T-helper 1 cell treated with Interleukin-12 subunit alpha and Interleukin-12 subunit beta and Interleukin-4 antibody, amounts not matched to agents 30 ng/mL and 1 ng/mL, for 36 hours (primary cell): ENCODE results near the gene SEPTIN8. TPM values are rescaled to one million over a fixed set of nuclear protein-coding genes. Genes with fewer than 3 reads are reported as not detected.

ENCODE experiments used
- intact Hi-C: fragments of 100-400 bp; cut with micrococcal nuclease; formaldehyde crosslinking; loops from one replicate; pipeline ENCODE4 v1.15.1; 2024
- total RNA-seq: library from RNA; stranded (reverse); gene quantifications from 2 replicates; pipeline ENCODE4 v1.2.3, GENCODE V29; 2022

SEPTIN8 gene
- total RNA-seq, 1 donor from 2014 or later: 54.0 TPM

DNA sequence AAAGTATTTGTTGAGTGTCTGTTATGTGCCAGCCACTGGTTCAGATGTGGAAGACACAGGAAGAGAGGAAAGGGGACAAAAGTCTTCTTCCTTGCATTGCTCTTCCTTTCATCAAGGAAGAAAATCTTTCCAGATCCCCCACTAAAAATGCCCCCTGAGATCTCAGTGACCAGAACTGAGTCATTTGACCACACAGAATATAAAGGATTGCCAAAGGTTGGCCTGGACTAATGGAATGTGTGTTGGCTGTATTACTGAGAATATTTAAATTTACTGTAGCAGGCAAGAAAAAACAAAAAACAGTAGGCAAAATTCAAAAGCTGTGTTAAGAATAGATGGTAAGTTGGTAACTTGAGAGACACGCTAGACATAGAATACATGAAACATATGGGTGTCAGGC lies 10.0 kb upstream of the SEPTIN8 start:
- intact Hi-C loops: no loop called here

DNA sequence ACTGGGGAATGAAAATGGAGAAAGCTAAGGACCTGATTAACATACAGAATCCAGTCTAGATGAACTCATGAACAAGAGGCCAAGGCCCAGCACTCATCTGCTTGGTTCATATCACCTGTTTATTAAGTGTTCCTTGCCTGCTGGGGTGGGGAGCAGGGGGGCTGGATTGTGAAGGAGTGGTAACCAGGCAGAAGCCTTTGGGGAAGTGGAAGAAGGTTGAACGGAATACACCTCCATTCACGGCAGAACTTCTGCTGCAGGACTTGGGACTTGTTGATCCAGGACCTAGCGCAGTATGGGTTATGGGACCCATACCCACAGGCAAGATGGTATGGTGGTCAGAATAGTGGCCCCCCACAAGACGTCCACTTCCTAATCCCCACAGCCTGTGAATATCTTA lies 8.8 kb upstream of the SEPTIN8 start:
- intact Hi-C loops: no loop called here

DNA sequence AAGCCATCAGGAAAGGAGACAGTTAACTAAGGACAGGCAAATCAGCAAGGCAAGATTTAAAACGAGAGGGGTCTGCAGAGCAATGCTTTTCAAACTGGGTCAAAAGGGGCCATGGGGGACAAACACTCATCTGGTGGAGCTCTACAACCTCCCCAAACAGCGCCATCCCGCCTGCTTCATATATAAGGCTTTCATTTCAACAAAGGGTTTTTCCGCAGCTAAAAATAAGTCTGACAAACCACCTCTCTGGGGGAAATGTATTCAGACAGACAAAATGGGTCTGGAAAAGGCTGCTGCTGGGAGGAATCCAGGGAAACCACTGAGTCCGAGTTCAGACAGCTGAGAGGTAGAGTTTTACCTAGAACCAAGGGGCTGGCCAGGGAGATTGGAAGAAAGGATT lies 8.3 kb upstream of the SEPTIN8 start:
- intact Hi-C loops: no loop called here

DNA sequence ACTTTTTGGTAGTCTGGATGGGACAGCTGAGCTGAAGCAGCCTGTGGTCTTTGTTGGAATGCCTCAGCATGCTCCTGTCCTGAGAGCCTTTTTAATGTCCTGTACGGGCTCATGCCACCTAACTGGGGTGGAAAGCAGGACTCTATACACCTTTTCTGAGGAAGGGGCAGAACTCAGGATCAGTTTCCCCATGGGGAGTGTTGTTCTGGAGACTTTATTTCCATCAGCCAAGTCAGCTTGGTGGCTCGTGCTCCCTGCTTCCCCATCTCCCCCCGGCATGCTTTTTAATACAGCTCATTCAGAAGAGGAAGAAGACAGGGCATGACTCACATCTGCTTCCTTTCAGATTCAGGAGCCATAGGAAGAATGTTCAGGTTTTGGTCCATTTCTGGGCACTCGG lies 5.1 kb upstream of the SEPTIN8 start:
- intact Hi-C loops: no loop called here

DNA sequence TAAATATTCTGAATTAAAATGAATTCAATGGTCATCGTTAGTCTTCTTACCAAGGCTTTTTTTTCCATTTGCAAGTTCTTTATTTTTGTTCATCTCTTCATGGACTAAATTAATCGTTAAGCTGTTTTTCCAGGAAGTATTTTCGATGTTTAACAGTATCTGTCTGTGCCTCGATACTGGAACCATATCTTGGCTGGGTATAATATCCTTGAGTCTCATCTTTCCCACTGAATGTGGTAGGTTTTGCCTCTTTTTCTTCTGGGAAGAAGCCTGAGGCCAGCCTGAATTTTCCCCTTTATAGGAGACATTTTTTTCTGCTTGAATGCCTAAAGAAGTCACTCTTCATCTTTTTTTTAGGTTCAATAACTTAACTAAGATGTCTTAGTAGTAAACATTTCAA lies 4.0 kb upstream of the SEPTIN8 start:
- intact Hi-C loops: no loop called here

DNA sequence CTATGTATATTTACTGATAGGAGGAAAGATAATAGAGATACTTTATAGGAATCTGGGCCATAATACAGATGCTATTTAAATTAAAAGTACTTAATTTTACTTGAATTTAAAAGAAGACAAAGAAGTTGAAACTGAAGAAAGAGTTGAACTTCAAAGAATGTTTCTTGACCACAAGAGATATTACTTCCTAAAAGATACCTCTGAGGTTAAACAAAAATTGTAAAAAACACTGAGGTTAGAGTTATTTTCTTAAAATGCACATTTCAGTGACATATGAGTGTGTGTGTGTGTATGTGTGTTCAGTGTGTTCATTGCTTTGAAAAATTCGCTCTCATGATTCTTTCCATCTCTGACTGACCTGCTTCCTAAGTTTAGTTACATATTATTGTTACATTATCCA lies 3.5 kb upstream of the SEPTIN8 start:
- intact Hi-C loops: no loop called here

DNA sequence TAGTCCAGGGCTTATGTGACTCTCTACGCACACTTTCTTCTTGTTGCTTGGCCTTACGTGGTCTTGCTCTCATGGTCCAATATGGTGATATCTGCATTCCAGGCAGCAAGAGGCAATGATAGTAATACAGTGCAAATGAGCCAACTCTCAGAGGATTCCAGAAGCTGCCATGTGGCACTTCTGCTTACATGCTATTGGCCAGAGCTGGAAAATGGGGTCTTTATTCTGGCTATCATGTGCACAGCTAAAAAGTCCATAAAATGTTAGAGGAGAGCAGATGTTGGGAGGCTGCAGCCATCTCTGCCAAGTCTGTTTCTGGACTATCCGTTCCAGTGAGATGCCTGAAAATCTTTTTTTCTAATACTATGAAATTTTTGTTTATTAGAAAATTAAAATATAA lies 2.9 kb upstream of the SEPTIN8 start:
- intact Hi-C loops: loop anchor here (5.0 kb wide), 1 partner anchor 32 kb away; the partner anchor contains the start of gene SOWAHA

DNA sequence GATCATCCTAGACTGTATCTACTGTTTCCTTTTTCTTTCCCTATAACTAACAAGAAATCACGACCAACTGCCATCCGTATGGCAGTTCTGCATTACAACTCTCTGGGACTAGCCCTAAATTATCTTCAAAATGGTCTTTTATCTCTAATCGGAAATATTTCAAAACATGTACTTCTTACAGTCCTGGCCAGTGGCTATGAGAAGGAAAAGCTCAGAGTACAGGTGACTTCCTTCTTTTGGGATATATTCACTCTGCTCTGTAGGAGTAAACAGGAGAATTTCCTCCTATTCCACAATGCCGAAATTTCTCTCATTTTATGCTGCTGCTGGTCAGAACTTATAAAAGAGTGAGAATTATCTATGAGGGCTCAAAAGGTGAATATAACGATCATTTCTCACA lies 1.8 kb upstream of the SEPTIN8 start:
- intact Hi-C loops: loop anchor here (5.0 kb wide), 1 partner anchor 33 kb away; the partner anchor contains the start of gene SOWAHA

DNA sequence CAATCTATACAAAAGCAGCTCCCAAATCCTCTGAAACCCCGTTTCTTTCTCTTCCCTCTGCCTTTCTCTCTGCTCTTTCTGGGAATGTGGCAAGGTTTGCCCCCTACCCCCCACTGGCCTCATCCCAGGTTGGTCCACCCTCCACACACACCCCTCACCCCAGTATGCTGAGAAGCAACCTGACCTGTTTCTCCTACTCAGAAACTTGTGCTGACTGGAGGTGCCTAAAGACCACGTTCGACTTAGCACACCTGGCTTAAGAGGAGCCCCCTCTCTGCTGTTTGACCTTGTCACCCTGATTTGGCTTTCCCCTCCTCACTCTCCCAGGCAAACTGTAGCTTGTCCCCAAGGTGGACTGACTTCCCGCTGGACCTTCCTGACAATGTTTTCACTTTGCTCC lies 1.1 kb upstream of the SEPTIN8 start:
- intact Hi-C loops: loop anchor here (5.0 kb wide), 1 partner anchor 34 kb away; the partner anchor contains the start of gene SOWAHA

DNA sequence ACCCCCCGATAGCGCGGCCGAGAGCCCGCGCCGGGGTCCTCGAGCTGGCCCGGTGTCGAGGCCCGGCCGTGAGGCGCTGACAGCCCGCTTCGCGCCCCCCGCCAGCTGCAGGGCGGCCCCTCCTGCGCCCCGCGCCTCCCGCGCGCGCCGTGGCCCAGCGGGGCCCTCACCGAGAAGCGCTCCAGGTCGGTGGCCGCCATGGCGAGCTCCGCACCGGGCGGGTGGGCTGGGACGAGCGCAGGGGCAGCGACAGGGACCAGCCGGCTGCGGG lies 166 bp downstream of the SEPTIN8 start:
- intact Hi-C loops: loop anchor here (1.0 to 5.0 kb wide), 3 partner anchors 26 to 40 kb away; partner anchors contain the start of genes KIF3A and SOWAHA

DNA sequence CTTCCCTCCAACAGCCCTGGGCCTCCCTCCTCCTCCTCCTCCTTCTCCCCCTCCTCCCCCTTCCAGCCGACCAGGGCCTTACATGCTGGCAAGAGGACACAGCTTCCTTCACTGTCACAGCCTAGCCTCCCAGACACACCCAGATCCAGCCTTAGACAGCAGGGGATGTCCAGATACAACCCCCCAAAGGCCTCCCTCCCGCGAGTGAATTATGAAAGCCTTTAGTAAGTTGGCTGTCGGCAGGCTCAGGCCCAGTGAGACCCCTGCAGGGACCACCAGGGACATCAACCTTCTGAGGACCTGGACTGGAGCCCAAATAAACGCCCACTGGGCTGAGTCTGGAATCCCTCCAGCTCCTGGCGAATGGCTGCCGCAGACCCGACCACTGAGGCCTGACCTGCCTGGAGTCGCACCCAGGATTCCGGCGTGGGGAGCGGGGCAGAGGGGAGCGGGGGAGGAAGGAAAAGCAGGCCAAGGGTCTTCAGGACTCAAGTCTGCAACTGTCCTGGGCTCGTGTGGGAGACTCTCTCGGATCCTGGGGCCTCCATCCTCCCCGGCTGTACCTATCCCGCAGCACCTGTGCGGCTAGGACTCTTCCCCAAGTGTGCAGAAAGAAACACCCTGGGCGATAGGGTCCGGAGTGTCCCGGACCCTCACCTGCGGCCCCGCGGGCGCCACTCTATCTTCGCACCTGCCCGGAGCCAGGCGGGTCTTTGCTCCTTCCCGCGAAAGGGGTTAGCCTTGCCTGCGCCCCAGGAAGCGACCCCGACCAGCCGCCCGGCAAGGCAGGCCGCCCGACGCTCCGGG lies 705 bp downstream of the SEPTIN8 start:
- intact Hi-C loops: loop anchor here (1.0 to 5.0 kb wide), 2 partner anchors 25 to 36 kb away; partner anchors contain the start of gene SOWAHA

DNA sequence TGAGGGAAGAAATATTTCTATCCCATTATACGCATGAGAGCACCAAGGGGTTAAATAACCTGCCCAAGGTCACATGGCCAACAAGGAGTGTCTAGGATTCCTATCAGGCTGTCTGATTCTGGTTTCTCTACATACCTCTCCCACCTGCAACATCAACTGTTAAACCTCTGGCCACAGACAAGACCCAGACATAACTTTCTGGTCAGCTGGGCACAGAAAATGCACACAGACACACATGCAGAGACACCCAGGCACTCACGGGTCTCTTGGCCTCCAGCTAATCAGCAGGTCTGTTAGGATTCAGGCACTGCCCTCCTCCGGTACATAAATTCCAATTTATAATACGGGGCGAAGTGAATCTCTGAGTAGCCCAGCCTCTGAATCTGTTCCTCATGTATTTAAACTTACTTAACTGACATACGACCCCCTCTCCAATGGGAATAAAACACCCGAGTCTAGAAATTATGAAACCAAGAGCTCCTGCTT lies 1.5 kb downstream of the SEPTIN8 start:
- intact Hi-C loops: loop anchor here (5.0 kb wide), 1 partner anchor 37 kb away; the partner anchor contains the start of gene SOWAHA

DNA sequence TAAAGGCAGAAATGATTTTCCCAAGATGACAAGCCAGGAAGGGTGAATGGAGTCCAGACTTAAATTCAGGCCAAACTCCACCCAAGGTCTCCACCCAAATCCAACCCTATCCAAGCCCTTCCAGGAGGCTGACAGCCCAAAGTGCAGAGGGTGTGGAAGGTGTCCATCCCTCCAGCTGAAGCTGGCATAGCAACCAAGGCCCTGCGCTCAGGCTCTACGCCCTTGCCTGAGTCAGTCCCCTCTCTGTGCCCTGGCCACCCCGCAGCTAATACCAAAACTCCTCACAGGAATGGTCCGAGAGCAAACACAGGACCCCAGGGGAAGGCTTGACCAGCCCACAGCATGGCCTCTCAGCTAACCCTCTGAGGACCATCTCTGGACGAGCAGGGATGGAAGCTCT lies 2.1 kb downstream of the SEPTIN8 start:
- intact Hi-C loops: loop anchor here (5.0 kb wide), 1 partner anchor 37 kb away; the partner anchor contains the start of gene SOWAHA

DNA sequence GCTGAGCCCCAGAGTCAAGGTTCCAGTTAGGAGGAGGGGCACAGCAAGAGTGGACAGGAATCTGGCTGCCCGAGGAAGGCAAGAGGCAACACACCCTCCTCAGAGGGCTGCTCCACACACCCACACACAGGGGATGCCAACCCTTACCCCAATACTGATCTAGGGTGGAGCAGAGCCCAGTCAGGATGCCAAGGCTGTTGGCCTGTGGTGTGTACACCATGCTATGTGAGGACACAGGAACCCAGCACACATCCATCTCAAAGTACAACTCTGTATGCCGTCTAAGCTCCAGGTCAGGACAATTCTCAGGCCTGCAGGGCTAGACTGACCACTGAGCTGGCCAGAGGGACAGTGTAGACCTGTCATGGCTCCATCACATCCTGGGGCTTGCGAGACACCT lies 2.6 kb downstream of the SEPTIN8 start:
- intact Hi-C loops: no loop called here

DNA sequence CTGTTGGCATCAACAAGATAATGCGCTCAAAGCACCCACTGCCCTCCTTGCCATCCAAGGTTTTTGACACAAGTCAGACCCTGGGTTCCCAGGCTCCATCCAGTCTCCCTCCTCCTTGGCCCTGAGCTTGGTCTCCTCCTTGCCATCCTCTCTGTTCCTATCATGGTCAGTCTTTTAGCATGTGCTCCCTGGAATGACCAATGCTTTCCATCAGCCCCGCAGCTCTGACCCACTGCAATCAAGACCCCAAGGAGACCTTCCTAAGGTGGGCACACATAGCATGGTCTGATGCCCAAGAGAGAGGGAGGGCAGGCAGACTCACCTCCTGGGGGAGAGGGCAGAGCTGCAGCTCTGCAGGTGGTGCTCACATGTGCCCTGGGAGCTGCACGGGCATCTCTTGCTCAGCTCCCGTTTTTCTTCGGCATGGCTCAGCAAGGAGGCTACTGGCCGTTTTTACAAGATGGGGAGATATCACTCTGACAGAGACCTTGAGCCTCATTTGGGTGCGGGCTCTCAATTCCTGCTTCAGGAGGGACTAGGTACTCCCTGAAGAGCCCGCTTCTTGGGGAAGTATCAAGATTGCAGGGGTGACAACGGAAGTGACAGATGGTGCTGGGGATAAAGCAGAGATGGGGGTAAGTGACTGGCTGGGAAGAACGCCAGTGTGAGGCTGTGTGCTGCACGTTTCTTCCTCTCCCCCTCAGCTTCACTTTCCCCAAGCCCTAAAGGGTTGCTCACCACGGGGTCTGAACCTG lies 3.3 kb downstream of the SEPTIN8 start:
- intact Hi-C loops: no loop called here

DNA sequence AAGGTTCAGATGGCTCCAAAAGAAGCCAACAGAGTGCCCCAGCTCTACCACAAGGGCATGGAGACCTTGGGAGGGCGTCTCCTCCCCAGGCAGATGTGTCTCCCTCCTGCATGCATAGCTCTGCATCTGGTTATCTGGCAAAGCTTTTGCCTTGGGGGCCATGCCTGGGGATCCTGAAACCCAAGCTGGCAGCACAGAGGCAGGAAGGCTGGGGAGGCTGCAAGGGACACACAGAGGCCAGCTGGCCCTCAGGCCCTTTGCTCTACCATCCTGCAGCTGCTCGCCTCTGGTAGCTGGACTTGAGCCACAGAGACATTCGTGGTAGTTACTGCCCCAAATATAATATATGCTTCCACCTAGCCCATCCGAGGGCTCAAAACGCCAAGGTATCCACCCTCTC lies 3.9 kb downstream of the SEPTIN8 start:
- intact Hi-C loops: no loop called here

DNA sequence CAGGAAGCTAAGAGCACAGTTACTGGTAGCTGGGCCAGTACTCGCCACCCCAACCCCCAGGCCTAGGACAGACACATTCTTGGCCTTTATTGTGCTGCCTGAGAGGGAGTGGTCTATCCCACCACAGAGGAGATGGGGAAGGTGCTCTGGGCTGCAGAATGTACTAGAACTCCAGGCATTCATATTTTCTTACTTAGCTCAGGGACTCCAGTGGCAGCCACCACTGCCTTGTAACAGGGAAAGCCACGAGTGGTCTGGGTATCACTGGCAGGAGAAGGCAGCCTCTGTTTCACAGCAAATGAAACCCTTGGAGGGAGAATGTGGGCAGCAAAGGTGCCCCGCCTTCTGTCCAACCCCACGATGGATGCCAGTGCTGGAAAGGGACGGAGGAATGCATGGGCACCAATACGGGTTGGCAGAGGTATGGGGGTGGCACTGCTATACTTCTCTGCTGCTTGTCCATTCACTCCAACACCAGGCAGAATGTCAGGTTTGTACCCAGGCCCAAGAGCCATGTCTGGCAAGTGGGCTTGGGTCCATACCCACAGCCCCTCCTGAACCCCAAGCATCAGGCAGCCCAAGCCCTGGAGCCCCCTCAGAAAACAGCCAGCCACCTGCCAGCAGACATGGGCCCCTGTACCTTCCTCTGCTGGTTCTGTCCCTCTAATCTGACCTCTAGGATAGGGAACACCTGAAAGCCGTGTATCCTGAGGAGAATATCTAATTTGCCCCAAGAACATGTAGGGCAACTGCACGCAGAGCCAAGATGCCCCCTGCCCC lies 4.6 kb downstream of the SEPTIN8 start:
- intact Hi-C loops: no loop called here

DNA sequence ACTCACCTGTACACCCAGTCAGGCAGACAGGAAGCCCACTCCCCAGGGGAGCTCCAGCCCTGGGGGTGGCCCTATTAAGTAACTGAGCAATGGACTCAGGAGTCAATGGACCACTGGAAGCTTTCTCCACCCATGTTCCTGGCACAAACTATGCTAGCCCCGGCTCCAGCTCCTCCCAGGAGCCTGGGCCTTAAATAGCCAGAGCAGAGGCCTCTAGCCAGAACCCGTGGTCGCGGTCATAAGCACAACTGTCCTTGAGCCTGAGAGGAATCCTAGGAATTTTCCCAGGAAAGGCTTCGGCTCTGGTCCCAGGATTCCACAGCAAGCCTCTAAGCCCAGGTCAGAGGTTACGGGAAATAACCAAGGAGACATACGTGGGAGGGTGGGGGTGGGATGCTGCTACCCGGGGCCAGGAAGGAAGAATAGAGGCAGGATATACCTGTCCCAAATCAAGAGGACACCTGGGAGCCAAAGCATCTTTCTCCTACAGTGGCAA lies 5.5 kb downstream of the SEPTIN8 start:
- intact Hi-C loops: no loop called here

DNA sequence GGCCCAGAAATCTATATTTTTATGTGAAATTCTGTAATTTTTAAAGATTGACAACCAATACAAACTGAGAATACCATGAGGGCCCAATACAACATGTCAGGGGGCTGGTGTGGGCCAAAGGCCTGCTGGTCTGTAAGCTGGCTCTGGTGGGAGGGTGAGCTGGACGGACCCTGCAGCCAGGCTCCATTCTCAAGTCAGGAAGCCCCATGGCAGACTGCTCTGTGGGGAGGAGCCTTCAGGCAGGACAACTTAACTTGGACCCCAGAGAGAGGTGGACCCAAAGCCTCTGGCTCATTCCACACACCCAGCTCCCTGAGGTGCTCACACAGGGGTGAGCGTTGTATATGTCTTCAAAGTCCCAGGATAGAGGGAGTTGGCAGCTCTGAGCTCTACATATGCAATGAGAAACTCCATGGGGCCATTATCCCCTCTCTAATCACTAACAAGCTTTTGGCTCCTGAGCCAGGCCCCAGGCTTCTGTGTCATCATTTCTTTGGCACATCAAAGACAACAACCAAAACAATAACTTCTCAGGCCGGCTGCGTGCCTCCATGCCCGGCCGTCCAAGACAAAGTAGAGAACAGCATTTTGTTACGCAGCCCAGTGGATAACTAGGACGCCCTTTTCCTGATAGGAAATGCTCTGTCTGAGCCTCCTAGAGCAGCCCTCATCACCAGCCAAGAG lies 6.4 kb downstream of the SEPTIN8 start:
- intact Hi-C loops: no loop called here

DNA sequence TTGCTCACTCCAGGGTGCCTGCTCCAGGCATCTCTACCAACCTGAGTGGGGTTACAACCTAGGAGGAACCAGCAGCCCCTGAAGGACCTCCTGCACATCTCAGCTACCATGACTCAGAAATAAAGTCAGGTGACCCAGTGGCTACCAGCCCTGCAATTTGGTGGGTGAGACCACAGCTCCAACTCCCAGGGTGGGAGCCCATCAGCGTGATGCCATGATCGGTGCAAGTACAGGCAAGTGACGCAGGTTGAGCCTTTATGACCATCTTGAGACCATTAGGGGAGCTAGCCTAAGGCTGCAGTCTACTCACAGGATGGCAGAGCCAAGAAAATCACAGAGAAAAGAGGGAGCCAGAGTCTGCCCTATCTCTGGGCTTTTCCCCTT lies 8.6 kb downstream of the SEPTIN8 start:
- intact Hi-C loops: no loop called here

DNA sequence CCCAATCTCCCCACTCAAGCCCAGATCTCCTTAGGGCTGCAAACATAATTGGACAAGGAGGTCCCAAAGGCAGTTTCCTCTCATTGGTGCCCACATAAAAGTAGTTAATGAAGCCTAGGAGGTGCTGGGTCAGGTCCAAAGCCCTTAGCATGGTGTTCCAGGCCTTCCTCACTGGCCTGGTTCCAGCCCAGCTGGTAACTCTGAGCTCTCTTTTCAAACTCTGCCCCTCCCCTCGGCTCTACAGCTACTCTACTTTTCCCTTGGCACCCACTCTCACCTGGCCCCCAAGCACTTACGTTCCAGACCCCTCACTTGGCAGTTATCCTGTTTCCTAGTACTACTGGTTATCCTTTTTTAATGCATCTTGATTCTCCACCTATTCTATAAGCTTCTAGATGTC lies 9.9 kb downstream of the SEPTIN8 start:
- intact Hi-C loops: no loop called here
